Measurements from ENCODE around the gene ERMAP. TPM values are rescaled to one million over a fixed set of nuclear protein-coding genes. Genes with fewer than 3 reads are reported as not detected.

Gene ERMAP
- total and polyA plus RNA-seq, 2 of the 8 experiments (the other 6 are each of a cell fraction or from before 2014, with no cell fraction given) = 2.5 to 3.9 TPM

- FAIRE-seq = no peak
- CTCF ChIA-PET (ENCODE audit: partially characterized antibody) = interaction anchor here (0.6 to 1.2 kb wide), 3 partner anchors 38 to 150 kb away, joined by 3 to 4 read pairs (median 3); no protein-coding TSS in a partner anchor
- no peak for TF ChIP-seq CBX8 (IDR thresholded peaks at IDR 0.05; ENCODE audit: borderline replicate concordance, low read depth, low read length)
- no peak for TF ChIP-seq TAF1 (IDR thresholded peaks at IDR 0.05; ENCODE audit: low read depth, low read length)
- TF ChIP-seq SP2 (IDR thresholded peaks at IDR 0.05; ENCODE audit: low read length) = no peak
- no peak for TF ChIP-seq TAF7 (optimal IDR thresholded peaks at IDR 0.05; ENCODE audit: borderline replicate concordance, low read depth, low read length)
- no peak for TF ChIP-seq EZH2 (IDR thresholded peaks at IDR 0.05; ENCODE audit: low read depth, low read length, severe bottlenecking)
- no peak for TF ChIP-seq CHD1 (IDR thresholded peaks at IDR 0.05; ENCODE audit: low read depth, low read length)
- TF ChIP-seq HDAC6 (IDR thresholded peaks at IDR 0.05; ENCODE audit: low read depth, low read length) = no peak
- no peak for TF ChIP-seq CHD2 (IDR thresholded peaks at IDR 0.05; ENCODE audit: low read length)
- TF ChIP-seq POU5F1 (IDR thresholded peaks at IDR 0.05; ENCODE audit: low read depth, low read length) = no peak
- no peak for TF ChIP-seq NANOG (IDR thresholded peaks at IDR 0.05; ENCODE audit: insufficient read depth, low read depth, low read length, poor library complexity, severe bottlenecking)
Measured at GRCh38 chr1:42824481-42825035, 7.6 kb downstream of the ERMAP start.

More at GRCh38 chr1:42824481-42825035, 7.6 kb downstream of the ERMAP start:
- no peaks in the 10 kb centered on the region for H3K27me3 ChIP-seq (replicated peaks in 1 of 4; ENCODE audit: control insufficient read depth in 3 of 4, extremely low read depth in 1 of 4, insufficient read depth in 3 of 4, low read length in 3 of 4)
- 82% methylated on average over 4 of the region's 4 CpGs; no CpG with 5 or more reads in 1 of the 2 experiments for WGBS, 2 experiments (ENCODE audit: extremely low coverage in 1 of 2, insufficient coverage in 1 of 2, insufficient read length in 1 of 2, insufficient replicate concordance in 2 of 2, low coverage in 1 of 2, low lambda C conversion rate in 2 of 2, missing lambda C conversion rate in 1 of 2)
- peaks cover 0 to 3% (median 1%) of the 10 kb centered on the region in 4 experiments; a peak in 1 of 7 replicates for H3K4me1 ChIP-seq (replicated peaks in 1 of 4; ENCODE audit: control insufficient read depth in 3 of 4, insufficient read depth in 4 of 4, low read length in 3 of 4)
- H3K18ac ChIP-seq (ENCODE audit: extremely low read depth, low read length) = no peak overlapping the region
- H3K36me3 ChIP-seq (ENCODE audit: control insufficient read depth in 2 of 4, insufficient read depth in 4 of 4, low read length in 3 of 4) = no peaks in the 10 kb centered on the region
- no peak overlapping the region for H4K91ac ChIP-seq (replicated peaks; ENCODE audit: insufficient read length, low read length)
- no peak overlapping the region for H2BK20ac ChIP-seq (ENCODE audit: low read length)
- POLR2A ChIA-PET (ENCODE audit: partially characterized antibody) = interaction anchor here (0.8 to 5.5 kb wide), 6 partner anchors 8 to 367 kb away, joined by 3 to 21 read pairs (median 3); partner anchors contain the start of genes ERMAP, SVBP and ZNF691
- no peak overlapping the region for H2AFZ ChIP-seq (ENCODE audit: low read length)
- H3K9ac ChIP-seq (replicated peaks in 1 of 4; ENCODE audit: extremely low read depth in 1 of 4, low read depth in 3 of 4, low read length in 3 of 4) = no peak overlapping the region
- no peaks in the 10 kb centered on the region for H3K23me2 ChIP-seq (ENCODE audit: low read depth, low read length)
- no peak overlapping the region for H3K4me2 ChIP-seq (ENCODE audit: insufficient read depth in 1 of 2, low read depth in 2 of 2, low read length in 2 of 2)
- H3K79me1 ChIP-seq (ENCODE audit: low read depth, low read length) = no peaks in the 10 kb centered on the region
- no peak overlapping the region for H2BK120ac ChIP-seq (replicated peaks; ENCODE audit: low read depth, low read length)
- no peaks in the 10 kb centered on the region for H3K79me2 ChIP-seq (ENCODE audit: control insufficient read depth in 1 of 2, insufficient read depth in 2 of 2, low read length in 2 of 2)
- H3K9me3 ChIP-seq (ENCODE audit: insufficient read depth in 2 of 2, low read depth in 1 of 2, low read length in 1 of 2) = no peaks in the 10 kb centered on the region
- no peak overlapping the region for H3K23ac ChIP-seq (ENCODE audit: insufficient read length)
- no peak overlapping the region for H2BK15ac ChIP-seq (ENCODE audit: low read length)
- no peak overlapping the region for H4K8ac ChIP-seq (ENCODE audit: extremely low read depth, insufficient read depth, low read length)
- H4K5ac ChIP-seq (ENCODE audit: insufficient read length, low read depth, low read length) = no peak overlapping the region
- DNase-seq (ENCODE audit: low read depth in 1 of 2, low spot score in 2 of 2) = peak in 1 of 2 experiments; percentile 33
- H3K14ac ChIP-seq (ENCODE audit: insufficient read length) = no peak overlapping the region
- H2AK5ac ChIP-seq (ENCODE audit: low read depth, low read length) = no peak overlapping the region
- H2BK12ac ChIP-seq (ENCODE audit: low read depth, low read length) = no peak overlapping the region
- no peak overlapping the region for H3K4ac ChIP-seq (replicated peaks; ENCODE audit: insufficient read length, low read depth, low read length)
- no peak overlapping the region for H3K56ac ChIP-seq (replicated peaks; ENCODE audit: insufficient read length, low read depth, low read length)
- no peak overlapping the region for H3K4me3 ChIP-seq (ENCODE audit: extremely low read depth in 1 of 4, insufficient read depth in 2 of 4, low read depth in 3 of 4, low read length in 4 of 4)
- H3K27ac ChIP-seq (ENCODE audit: low read depth, low read length) = no peak overlapping the region
- no peak overlapping the region for H2BK5ac ChIP-seq (ENCODE audit: low read depth, low read length)
- no peaks in the 10 kb centered on the region for H4K20me1 ChIP-seq (replicated peaks in 1 of 2; ENCODE audit: control insufficient read depth in 1 of 2, insufficient read depth in 2 of 2, low read length in 2 of 2)

Data from H1 (cell line).